Fibroblast of skin of right biceps (primary cell): ENCODE measurements around the gene ADORA2A.
"Not testable (repeated sequence)": the region's sequence is repeated elsewhere in the genome, so short reads cannot be mapped to it uniquely, and the experiment has no call there.

Source experiments
- DNase-seq: peaks from one replicate; pipeline ENCODE4 v3.0.0-alpha.2; 2013

ADORA2A gene

DNA sequence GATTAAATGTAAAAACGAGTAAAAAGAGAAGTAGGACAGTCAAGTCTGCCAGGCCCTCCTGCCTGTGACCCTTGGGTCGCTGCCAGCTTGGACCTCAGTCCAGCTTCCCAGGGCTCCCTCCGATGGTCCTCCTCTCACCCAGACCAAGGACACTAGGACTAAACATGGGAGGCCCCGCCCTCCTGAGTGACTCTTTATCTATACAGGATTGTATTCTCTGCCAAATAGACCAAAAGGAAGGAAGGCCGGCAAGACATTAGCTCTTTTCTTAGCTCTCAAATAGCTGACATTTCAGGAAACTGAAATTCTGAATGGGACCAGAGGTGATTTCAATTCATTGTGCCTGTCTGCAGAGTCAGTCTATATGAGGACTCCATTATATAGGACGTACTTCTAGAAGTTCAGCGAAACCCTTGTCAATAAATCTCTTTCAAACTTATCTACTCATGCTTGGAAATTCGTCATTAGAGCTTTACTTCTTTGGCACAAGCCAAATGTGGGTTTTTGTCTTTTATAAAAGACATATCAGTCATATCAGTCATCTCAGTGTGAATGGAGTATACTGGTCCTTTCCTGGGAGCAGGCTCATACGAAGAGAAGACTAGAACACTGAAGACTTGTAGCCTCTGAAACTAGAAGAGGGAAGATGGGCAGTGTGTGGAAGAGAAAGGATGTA, 28.5 kb downstream of the ADORA2A start:
- no peak for DNase-seq

DNA sequence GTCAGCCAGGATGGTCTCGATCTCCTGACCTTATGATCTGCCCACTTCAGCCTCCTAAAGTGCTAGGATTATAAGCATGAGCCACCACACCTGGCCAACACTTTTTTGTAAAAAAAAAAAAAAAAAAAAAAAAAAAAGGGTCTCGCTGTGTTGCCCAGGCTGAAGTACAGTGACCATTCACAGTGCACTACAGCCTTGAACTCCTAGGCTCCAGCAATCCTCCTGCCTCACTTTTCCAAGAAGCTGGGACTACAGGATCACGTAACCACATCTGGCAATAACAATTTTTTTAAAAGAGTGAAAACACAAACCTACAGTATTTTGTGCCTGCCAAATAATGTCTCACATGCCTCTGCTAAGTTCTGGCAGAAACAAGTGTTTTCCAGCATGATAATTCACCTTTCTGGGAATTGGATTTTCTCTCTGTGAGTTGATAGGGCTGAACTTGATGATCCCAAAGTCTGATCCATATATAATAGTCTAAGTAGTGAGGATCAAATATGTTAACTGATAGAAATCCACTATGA, 30.6 kb downstream of the ADORA2A start:
- DNase-seq, result no peak

DNA sequence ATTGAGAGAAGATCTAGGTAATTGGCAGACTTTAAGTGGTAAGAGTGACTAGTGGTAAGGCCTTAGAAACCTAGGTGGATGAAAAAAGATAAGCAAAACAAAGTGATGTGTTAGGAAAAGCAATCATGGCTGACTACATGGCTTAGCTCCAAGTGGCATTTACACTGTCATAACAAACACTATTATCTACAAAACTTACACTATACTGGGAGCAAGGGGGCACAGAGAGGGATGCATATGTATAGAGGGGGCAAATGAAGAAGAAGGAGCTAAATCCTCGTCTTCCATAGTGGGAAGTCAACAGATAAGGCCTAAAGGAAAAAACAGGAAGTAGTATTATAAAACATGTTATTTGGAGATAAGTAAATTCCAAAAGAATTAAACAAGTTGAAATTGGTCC, 32.5 kb downstream of the ADORA2A start:
- no peak for DNase-seq

DNA sequence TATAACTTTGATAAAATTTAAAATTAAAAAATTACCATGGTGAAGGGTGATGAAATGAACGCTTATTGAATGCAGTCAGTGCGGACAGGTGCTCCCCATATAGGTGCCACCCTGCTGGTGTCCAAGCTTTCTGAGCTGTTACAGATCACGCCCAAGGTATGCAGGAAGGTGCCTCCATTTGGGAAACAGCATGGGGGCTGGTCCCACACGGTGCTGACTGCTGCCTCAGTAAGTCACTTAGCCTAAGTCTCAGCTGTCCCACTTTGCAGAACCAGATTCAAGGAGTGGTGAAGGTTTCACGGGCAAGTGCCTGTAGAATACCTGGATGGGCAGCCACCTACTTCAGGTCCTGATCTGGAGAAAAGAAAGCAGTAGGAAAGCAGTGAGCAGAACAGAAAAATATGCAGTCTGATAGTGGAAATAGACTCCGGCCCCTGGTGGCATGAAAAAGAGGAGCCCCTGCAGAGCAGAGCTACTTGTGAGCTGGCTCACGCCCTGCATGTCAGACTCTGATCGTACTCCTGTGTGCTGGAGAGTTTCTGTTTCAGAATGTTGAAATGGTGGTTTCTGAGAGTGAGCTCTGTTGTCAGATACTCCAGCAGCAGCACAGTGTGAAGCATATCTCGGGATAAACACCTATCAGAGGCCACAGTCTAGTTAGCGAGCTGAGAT, 33.2 kb downstream of the ADORA2A start:
- DNase-seq, result no peak

DNA sequence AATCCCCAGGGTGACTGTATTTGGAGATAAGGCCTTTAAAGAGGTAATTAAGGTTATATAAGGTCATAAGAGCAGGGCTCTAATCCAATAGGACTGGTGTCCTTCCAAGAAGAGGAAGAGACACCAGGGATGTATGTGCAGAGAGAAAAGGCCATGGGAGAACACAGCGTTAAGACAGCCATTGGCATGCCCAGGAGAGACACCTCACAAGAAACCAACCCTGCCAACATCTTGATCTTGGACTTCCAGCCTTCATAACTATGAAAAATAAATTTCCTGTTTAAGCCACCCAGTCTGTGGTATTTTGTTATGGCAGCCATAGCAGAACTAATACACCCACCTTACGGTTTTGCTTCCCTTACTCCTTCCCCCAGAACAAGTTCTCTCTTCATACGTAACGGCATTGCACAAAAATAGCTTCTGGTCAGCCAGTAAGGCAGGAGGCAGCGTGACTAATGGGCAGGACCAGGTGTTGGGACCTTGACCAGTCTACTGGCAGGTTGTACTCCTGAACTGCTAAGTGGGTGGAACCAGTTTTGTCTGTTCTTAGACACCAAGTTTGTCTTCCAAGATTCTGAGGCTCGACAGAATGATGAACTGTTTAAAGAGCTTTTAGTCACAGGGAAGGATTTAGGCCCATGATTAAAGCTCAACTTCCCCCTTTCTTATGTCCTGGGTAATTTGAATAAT, 35.8 kb downstream of the ADORA2A start:
- no peak for DNase-seq

DNA sequence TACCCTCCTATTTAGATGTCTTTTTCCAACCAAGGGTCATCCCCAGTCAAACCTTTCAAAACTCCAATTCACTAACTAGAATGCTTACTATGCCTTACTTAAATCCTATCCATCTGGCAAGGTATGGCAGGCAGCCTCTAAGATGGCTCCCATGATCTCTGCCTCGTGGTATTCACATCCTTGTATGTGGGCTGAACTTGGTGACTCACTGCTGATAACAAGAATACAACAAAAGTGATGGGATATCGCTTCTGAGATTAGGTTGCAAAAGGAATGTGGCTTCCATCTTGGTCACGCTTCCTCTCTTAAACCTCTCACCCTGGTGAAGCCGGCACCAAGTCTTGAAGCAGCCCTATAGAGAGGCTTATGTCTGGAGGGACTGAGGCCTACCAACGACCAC, 38.2 kb downstream of the ADORA2A start:
- peak; percentile 83 for DNase-seq

DNA sequence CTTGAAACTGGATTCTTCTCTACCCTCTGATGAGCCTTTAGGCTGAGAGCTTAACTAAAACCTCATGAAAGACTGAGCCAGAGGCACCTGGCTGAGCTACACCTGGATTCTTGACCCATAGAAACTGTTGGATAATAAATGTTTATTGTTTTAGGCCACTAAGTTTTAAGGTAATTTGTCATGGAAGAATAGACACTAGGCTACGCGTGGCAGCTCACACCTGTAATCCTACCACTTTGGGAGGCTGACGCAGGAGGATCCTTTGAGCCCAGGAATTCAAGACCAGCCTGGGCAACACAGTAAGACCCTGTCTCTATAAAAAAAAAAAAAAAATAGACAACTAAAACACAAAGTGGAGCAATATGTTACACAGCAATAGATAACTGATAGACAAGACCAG, 38.6 kb downstream of the ADORA2A start:
- no peak for DNase-seq

DNA sequence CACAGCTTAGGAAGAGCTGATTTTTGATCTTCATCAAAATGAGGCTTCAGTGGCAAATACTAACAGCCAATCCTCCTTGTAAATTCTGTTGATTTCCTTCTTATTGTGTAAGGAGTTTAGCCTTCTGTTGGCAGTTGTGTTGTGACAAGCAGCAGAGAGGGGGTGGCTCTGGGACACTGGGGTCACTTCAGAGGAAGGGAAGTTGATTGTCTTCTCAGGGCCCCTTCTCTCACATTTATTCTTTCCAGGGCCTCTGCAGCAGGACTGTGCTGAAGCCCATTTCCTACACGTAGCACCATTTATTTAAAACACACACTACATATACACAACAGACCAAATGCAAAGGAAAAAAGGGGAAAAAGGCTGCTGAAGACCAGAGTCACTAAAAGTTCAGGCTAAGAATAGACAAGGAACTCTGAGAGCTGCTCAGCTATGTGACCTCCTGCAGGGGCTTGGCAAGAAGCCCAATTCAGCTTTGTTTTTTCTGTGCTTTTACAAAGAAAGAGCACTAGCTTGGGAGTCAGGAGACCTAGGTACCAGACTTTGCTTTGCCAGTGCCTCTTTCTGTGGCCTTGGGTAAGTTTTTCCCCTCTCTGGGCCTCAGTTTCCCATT, 39.4 kb downstream of the ADORA2A start:
- DNase-seq, result peak; percentile 89

DNA sequence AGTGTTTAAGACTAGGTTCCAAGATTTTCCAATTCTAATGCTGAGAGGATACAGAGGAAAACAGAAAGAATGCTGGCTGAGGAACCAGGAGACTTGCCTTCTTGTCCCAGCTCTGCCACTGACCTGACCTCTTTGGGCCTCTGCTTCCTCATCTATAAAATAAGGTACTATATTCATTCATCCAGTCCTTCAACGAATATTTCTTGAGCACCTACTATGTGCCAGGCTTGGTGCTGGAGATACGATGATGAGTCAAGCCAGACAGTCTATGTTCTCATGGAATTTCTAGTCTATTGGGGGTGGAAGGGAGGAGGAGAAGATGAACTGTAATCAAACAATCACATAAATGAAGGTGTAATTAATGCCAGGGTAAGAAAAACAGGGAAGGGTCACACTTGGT, 39.9 kb downstream of the ADORA2A start:
- no peak for DNase-seq

DNA sequence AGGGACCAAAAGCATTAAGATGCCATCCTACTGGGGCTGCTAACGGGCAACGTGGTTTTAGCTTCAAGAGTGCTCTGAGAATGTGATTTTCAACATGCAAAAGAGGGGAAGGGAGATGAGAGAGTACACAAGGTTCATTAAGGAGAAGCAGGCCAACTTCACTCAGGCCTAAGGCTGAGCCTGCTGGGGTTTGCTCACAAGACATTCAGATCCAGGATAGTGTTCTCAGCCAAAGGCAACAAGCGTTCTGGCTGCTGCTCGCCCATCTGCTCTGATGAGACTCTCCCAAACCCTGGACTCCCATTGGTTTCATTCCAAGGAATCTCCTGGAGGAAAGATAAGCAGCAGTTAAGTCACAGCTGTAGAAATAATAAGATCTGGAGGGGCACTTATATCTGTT, 44.2 kb downstream of the ADORA2A start:
- DNase-seq, result peak; percentile 78

DNA sequence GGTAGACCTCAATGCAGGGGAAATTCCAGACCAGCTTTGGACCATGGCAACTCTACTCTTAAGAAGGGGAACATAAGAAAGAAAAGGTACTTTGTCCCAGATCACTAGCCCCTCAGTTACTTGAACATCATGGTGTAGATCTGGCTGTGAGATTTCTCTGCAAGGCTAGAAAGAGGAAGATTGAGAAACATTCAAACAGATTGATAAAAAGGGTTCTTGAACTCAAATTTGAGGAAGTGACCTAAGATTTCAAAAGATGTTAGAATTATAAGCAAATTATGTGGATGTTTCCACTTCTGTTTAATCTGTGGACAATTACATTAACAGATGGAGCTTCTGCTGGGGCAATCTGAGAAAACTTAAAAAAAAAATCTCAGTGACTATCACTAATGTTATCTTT, 45.9 kb downstream of the ADORA2A start:
- no peak for DNase-seq

DNA sequence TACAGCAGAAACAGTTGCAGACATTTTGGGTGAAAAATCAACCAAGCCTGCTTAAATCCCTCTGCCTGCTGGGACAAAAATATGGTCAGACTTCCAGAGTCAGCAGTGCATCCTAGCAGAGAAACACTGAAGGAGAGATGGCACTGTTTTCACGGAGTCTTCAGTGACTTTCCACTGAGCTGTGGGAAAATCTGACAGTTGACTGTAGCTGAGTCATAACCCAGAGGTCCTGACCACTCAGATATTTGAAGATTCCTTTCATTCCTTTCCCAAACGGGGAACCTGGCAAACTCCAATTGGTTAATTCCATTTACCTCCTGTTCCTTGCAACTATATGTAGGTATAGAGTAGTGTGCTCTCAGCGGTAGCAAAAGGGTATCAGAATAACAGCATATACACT, 46.8 kb downstream of the ADORA2A start:
- DNase-seq, result peak; percentile 95

DNA sequence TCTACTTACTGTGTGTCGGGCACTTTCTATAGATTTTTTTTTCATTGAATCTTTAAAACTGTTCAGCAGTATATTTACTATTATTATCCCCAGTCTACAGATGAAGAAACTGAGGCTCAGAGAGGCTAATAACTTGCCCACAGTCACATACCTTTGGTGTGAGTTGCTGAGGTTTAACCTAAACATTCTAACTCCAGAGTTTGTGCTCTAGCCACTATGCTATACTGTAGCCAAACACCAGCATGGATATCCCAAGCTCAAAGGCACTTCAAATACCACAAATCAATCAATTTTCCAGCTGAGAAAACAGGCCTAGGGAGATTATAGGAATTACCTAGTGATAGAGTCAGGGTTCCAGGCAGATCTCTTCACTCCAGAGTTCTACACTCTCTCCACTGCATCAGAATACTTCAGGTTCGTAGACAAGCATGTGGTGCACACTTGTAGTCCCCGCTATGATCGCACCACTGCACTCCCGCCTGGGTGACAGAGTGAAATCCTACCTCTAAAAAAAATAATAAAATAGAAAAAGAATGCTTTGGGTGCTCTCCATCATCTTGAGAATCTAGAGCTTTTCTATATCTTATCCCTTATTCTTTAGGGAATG, 47.4 kb downstream of the ADORA2A start:
- DNase-seq, result peak; percentile 62

DNA sequence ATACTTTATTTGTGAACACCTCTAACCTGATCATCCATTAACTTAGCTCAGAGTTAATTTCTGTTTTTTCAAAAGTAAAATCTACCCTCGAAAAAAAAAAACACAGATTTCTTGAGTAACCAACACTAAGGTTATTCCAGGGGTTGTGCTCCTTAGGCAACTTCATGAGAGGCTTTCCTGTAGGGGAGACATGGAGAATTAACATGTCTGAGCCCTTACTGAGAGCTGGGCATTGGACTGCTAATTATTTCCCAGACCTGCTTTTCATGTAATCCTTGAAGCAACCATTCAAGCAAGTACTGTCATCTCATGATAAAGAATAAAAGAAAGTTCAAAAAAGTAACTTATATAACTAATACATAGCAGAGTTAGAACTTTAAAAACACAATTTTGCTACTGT, 54.2 kb downstream of the ADORA2A start:
- DNase-seq, result no peak

DNA sequence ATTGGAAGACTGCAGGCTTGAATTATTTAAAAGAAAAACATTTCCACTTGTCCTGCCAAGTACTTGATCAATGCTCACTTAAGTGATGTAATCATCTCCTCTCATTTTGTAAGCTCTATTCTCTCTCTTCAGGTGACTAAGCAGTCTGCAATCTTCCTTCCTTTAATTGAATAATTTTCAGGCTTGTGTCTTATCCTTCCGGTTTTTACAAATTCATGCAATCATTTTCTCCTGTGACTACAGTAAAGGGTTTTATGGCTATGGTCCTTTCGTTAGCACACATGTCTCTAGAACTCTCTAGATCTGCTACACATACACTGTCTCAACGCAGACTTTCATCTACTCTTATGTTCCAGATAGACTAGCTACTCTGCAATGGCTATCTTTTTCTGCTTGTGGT, 55.2 kb downstream of the ADORA2A start:
- peak; percentile 88 for DNase-seq

DNA sequence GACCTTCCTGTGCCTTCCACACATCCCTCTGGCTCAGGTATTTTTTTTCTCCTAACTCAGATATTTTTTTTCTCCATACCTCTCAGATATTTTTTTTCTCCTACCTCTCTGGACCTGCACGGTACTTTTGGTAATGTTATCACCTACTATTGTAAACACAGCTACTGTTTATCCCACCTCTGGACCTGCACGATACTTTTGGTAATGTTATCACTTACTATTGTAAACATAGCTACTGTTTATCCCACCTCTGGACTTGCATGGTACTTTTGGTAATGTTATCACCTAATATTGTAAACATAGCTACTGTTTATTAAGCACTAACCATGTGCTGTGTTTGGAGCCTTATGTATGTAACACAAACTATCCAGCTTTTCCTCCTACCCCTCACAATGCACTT, 55.6 kb downstream of the ADORA2A start:
- DNase-seq, result no peak

DNA sequence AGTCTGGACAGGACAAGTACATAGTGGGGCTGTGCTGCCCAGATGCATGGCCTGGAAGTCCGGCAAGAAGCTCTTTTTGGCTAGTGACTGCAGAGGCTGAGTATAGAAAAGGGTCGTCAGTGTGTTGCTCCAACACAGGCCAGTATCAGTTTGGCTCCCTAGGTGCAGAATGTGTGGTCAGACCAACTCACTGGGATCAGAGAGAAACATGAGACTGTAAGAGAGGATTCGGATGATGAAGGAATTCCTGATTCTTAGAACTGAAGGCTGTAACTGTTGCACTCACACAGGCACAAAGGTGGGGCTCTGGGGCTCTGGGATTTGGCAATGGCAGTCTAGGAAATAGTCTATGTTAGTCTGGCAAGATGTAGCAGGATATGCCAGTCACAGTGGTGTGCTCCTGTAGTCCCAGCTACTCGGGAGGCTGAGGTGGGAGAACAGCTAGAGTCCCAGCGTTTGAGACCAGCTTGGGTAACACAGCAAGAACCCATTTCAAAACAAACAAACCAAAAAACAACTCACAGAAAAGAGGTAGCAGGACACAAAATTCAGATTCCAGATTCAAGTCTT, 56.7 kb downstream of the ADORA2A start:
- peak; percentile 43 for DNase-seq

DNA sequence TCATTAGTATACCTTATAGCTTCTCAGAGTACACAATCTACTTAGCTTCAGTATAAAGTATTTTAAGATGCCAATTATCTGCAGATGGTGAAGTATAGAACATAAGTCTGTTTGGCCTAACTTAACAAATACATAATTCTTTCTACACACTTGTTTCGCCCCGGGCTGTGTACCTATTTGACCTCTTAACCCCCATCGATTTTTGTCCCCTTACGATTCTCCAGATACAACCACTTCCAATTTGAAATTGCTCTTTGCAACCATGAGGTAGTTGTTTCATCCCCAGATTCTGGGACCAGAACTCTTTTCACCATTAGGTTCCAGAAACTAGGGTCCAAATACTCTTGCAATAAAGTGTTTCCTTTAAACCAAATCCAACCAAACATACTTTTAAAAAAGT, 57.8 kb downstream of the ADORA2A start:
- no peak for DNase-seq

DNA sequence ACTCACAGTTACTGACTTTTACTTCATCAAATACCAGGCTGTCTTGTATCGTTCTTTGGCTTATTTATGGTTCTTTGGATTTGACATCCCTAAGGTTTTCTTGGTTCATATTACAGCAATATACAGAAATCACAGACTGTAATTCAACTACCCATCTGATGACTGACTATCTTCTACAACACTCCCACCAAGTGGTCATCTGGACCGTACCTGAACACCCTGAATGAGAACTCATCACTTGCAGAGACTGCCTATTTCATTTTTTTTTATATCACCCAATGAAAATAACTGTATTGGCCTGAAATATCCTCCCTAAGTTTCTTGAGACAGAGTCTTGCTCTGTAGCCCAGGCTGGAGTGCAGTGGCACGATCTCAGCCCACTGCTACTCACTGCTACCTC, 58.2 kb downstream of the ADORA2A start:
- peak; percentile 45 for DNase-seq

DNA sequence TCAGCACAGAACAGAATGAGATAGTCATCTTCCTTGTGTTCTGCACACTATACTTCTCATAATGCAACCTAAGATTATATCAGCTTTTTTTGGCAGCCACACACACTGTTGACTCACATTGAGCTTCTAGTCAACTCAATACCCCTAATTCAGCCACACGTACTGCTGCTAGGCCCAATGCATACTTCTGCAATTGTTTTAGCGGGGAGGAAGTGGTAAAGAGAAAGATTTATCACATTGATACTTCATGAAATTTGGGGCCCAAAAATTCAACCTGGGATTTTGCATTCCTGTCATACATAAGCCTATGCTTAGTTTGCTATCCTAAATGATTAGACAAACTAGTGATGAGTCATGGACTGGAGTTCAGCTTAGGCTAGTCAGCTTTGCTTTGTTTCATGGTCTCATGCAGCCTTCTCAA, 59.1 kb downstream of the ADORA2A start:
- peak; percentile 98 for DNase-seq

DNA sequence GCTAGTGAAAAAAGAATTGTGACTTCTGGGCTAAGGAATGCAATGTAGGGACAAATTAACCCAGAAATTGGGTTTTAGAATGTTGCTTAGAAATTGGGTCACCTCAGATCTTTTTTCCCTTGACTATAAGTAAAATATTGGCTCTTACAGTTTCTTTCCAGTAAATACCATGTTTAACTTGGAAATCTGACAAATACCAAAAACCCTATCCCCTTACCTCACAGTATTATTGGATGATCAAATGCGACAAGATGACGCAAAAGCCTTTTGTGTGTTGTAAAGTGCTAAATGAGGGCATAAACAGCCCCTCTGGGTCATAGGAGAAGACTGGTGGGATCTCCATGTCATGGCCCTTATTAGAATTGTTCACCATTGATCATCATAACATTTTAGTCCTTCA, 61.6 kb downstream of the ADORA2A start:
- peak; percentile 38 for DNase-seq

DNA sequence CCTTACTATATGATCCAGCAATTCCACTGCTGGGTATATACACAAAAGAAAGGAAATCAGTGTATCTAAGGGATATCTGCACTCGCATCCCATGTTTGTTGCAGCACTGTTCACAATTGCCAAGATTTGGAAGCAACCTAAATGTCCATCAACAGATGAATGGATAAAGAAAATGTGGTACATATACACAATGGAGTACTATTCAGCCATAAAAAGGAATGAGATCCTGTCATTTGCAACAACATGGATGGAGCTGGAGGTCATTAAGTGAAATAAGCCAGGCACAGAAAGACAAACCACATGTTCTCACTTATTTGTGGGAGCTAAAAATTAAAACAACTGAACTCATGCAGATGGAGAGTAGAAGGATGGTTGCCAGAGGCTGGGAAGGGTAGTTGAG, 62.0 kb downstream of the ADORA2A start:
- DNase-seq, result not testable (repeated sequence)
